GM23248 (cell line): ENCODE results near the gene SLC13A2. TPM values are rescaled to one million over a fixed set of nuclear protein-coding genes. Genes with fewer than 3 reads are reported as not detected.
"Not testable (repeated sequence)": the region's sequence is repeated elsewhere in the genome, so short reads cannot be mapped to it uniquely, and the experiment has no call there.

Experiments used
- DNase-seq: peaks from one replicate; pipeline ENCODE4 v3.0.0-alpha.2; 2015
- H2AFZ ChIP-seq: fragments of 200-600 bp; sonication (generic); 2 replicates; pipeline ENCODE4 v1.6.1; 2016; ENCODE audit warnings: antibody characterized with exemption
- H3F3A ChIP-seq: fragments of 200-600 bp; sonication (generic); 2 replicates; pipeline ENCODE4 v1.6.1; 2016; ENCODE audit warnings: mild to moderate bottlenecking, antibody characterized with exemption, mixed run types; ENCODE audit not compliant: insufficient read depth
- H3K27ac ChIP-seq: fragments of 200-600 bp; sonication (generic); 2 replicates; pipeline ENCODE4 v1.5.1; 2016; ENCODE audit warnings: mild to moderate bottlenecking
- H3K27me3 ChIP-seq: fragments of 200-600 bp; sonication (generic); replicated peaks from 2 replicates; pipeline ENCODE4 v1.6.1; 2016; ENCODE audit warnings: mild to moderate bottlenecking; ENCODE audit not compliant: insufficient read depth
- H3K36me3 ChIP-seq: fragments of 200-600 bp; sonication (generic); 2 replicates; pipeline ENCODE4 v1.6.1; 2016; ENCODE audit warnings: low read depth, mild to moderate bottlenecking
- H3K4me1 ChIP-seq: fragments of 200-600 bp; sonication (generic); 2 replicates; pipeline ENCODE4 v1.6.1; 2016; ENCODE audit warnings: mild to moderate bottlenecking; ENCODE audit not compliant: insufficient read depth
- H3K4me2 ChIP-seq: fragments of 200-600 bp; sonication (generic); one replicate; pipeline ENCODE4 v1.6.1; 2016; ENCODE audit warnings: mild to moderate bottlenecking; ENCODE audit not compliant: unreplicated experiment
- H3K4me3 ChIP-seq: fragments of 200-600 bp; sonication (generic); 2 replicates; pipeline ENCODE4 v1.5.1; 2016; ENCODE audit warnings: mild to moderate bottlenecking
- H3K79me2 ChIP-seq: fragments of 200-600 bp; sonication (generic); 2 replicates; pipeline ENCODE4 v1.6.1; 2016; ENCODE audit warnings: mild to moderate bottlenecking; ENCODE audit not compliant: insufficient read depth
- H3K9ac ChIP-seq: fragments of 200-600 bp; sonication (generic); 2 replicates; pipeline ENCODE4 v1.6.1; 2016; ENCODE audit warnings: mild to moderate bottlenecking
- H3K9me2 ChIP-seq: fragments of 200-600 bp; sonication (generic); 2 replicates; pipeline ENCODE4 v1.6.1; 2016; ENCODE audit warnings: mixed run types, mild to moderate bottlenecking, moderate library complexity; ENCODE audit not compliant: insufficient read depth
- H3K9me3 ChIP-seq: fragments of 200-600 bp; sonication (generic); one replicate; pipeline ENCODE4 v1.6.1; 2017; ENCODE audit warnings: low read depth
- H4K20me1 ChIP-seq: fragments of 200-600 bp; sonication (generic); 2 replicates; pipeline ENCODE4 v1.6.0; 2016; ENCODE audit not compliant: insufficient read depth
- EZH2 ChIP-seq: fragments of 200-600 bp; sonication (generic); IDR thresholded peaks from 2 replicates; pipeline ENCODE4 v1.6.1; 2018; ENCODE audit warnings: antibody characterized with exemption, mild to moderate bottlenecking; ENCODE audit not compliant: insufficient read depth, poor library complexity, severe bottlenecking
- EZH2phosphoT487 ChIP-seq: fragments of 200-600 bp; sonication (generic); IDR thresholded peaks from 2 replicates; pipeline ENCODE4 v1.6.1; 2018; ENCODE audit warnings: antibody characterized with exemption, moderate library complexity, mild to moderate bottlenecking, low read depth; ENCODE audit not compliant: insufficient read depth
- WGBS, 2 experiments: methylation state at CpG; one replicate each; pipeline ENCODE4 v1.1.6; 2015 to 2017; ENCODE audit warnings: low lambda C conversion rate in 2 of 2, low coverage in 1 of 2; ENCODE audit errors: missing lambda C conversion rate in 2 of 2; 5-methylcytosine and 5-hydroxymethylcytosine counted together
- in situ Hi-C: fragments of 300-500 bp; cut with MboI; formaldehyde crosslinking; loops from 2 replicates; pipeline ENCODE4 v1.15.0; 2020
- polyA plus RNA-seq: library from polyadenylated mRNA; unstranded; fragments of >200 nt; fragmentation: Nextera tagmentation; extraction: Ambion mirVana; gene quantifications from 2 replicates; pipeline ENCODE4 v1.2.1, GENCODE V29; 2016
- total RNA-seq: library from RNA; depleted of rRNA; stranded (reverse); fragments of >200 nt; shearing (Covaris generic); gene quantifications from 2 replicates; pipeline ENCODE4 v1.2.3, GENCODE V29; 2014

SLC13A2 gene
- total and polyA plus RNA-seq, 2 experiments from 2014 or later = not detected

- H3K36me3 ChIP-seq = no peaks in the 10 kb centered on the region
- H3K27me3 ChIP-seq = peaks cover 48% of the 10 kb centered on the region
- no peak for TF ChIP-seq EZH2
- TF ChIP-seq EZH2phosphoT487 = no peak
- H3K4me3 ChIP-seq = no peak overlapping the region
- no peaks in the 10 kb centered on the region for H4K20me1 ChIP-seq
- no peak overlapping the region for H3K4me2 ChIP-seq
- peaks cover 8% of the 10 kb centered on the region; the same call in 1 of the 2 replicates for H3F3A ChIP-seq
- DNase-seq = no peak
- H3K79me2 ChIP-seq = no peaks in the 10 kb centered on the region
- in situ Hi-C loops = no loop called here
- H3K9me3 ChIP-seq = no peaks in the 10 kb centered on the region
- no peaks in the 10 kb centered on the region for H3K9me2 ChIP-seq
- WGBS, 2 experiments = 67 to 73% methylated on average over 8 to 9 of the region's 9 CpGs
- H3K27ac ChIP-seq = no peak overlapping the region
- H2AFZ ChIP-seq = no peak overlapping the region
- no peak overlapping the region for H3K9ac ChIP-seq
- peaks cover 12% of the 10 kb centered on the region for H3K4me1 ChIP-seq
Measured at GRCh38 chr17:28466001-28466400, 7.4 kb upstream of the SLC13A2 start.

- 42 to 47% methylated on average over 5 of the region's 5 CpGs for WGBS, 2 experiments
- DNase-seq = peak; percentile 15
- no peak for TF ChIP-seq EZH2phosphoT487
- no peak for TF ChIP-seq EZH2
Measured at GRCh38 chr17:28466521-28467048, 6.9 kb upstream of the SLC13A2 start.

GRCh38 chr17:28467456-28468025, 5.9 kb upstream of the SLC13A2 start:
- Histone ChIP-seq H3K4me2 (no peak overlapping the region), H3K36me3 (no peaks in the 10 kb centered on the region), H3K27me3 (peaks cover 40% of the 10 kb centered on the region), H3K79me2 (no peaks in the 10 kb centered on the region), H2AFZ (no peak overlapping the region), H3K9me2 (no peaks in the 10 kb centered on the region), H3K9me3 (no peaks in the 10 kb centered on the region), H3K27ac (no peak overlapping the region), H3K4me3 (no peak overlapping the region), H4K20me1 (no peaks in the 10 kb centered on the region), H3F3A (peaks cover 8% of the 10 kb centered on the region; the same call in 1 of the 2 replicates), H3K9ac (no peak overlapping the region), H3K4me1 (peaks cover 12% of the 10 kb centered on the region)
- TF ChIP-seq EZH2 = no peak
- TF ChIP-seq EZH2phosphoT487 = peak; percentile 83; the same call in 1 of the 2 replicates
- in situ Hi-C loops = no loop called here
- peak; percentile 79 for DNase-seq
- WGBS, 2 experiments = 56 to 58% methylated on average over 17 of the region's 17 CpGs

More at GRCh38 chr17:28466521-28467048, 6.9 kb upstream of the SLC13A2 start:
- H3K27ac ChIP-seq = no peak overlapping the region
- peaks cover 43% of the 10 kb centered on the region for H3K27me3 ChIP-seq
- no peak overlapping the region for H3K4me3 ChIP-seq
- peaks cover 12% of the 10 kb centered on the region for H3K4me1 ChIP-seq
- H4K20me1 ChIP-seq = no peaks in the 10 kb centered on the region
- no peak overlapping the region for H2AFZ ChIP-seq
- no peak overlapping the region for H3K9ac ChIP-seq
- no peaks in the 10 kb centered on the region for H3K36me3 ChIP-seq
- H3K9me2 ChIP-seq = no peaks in the 10 kb centered on the region
- peaks cover 8% of the 10 kb centered on the region; the same call in 1 of the 2 replicates for H3F3A ChIP-seq
- H3K9me3 ChIP-seq = no peaks in the 10 kb centered on the region
- in situ Hi-C loops = no loop called here
- H3K4me2 ChIP-seq = no peak overlapping the region
- no peaks in the 10 kb centered on the region for H3K79me2 ChIP-seq

GRCh38 chr17:28468033-28468735, 5.3 kb upstream of the SLC13A2 start:
- H3K36me3 ChIP-seq, H3K9me2 ChIP-seq, H2AFZ ChIP-seq, in situ Hi-C loops, H3K4me2 ChIP-seq, H3F3A ChIP-seq, H4K20me1 ChIP-seq, DNase-seq, H3K9ac ChIP-seq, H3K27ac ChIP-seq, H3K79me2 ChIP-seq, H3K4me3 ChIP-seq, H3K9me3 ChIP-seq: not testable (repeated sequence)
- WGBS, 2 experiments = 60 to 61% methylated on average over 20 of the region's 20 CpGs
- H3K4me1 ChIP-seq = peaks cover 12% of the 10 kb centered on the region
- H3K27me3 ChIP-seq = peaks cover 39% of the 10 kb centered on the region
